ENCODE measurements around the gene C2CD5. TPM values are rescaled to one million over a fixed set of nuclear protein-coding genes. Genes with fewer than 3 reads are reported as not detected.

C2CD5 gene
- total RNA-seq, 1 donor from 2014 or later: 43.6 TPM

GRCh38 chr12:22431693-22432251 lies 112.6 kb downstream of the C2CD5 start:
- intact Hi-C loops (cut with micrococcal nuclease): no loop called here

GRCh38 chr12:22416801-22417200 lies 127.5 kb downstream of the C2CD5 start:
- intact Hi-C loops (cut with micrococcal nuclease): no loop called here

GRCh38 chr12:22415342-22416309 lies 128.7 kb downstream of the C2CD5 start:
- intact Hi-C loops (cut with micrococcal nuclease): no loop called here

- intact Hi-C loops (cut with micrococcal nuclease): no loop called here
Measured at GRCh38 chr12:22414742-22415141, 129.6 kb downstream of the C2CD5 start.

- intact Hi-C loops (cut with micrococcal nuclease): no loop called here
Measured at GRCh38 chr12:22413592-22413991, 130.8 kb downstream of the C2CD5 start.

GRCh38 chr12:22412581-22412980 lies 131.8 kb downstream of the C2CD5 start:
- intact Hi-C loops (cut with micrococcal nuclease): no loop called here

- intact Hi-C loops (cut with micrococcal nuclease): no loop called here
Measured at GRCh38 chr12:22410486-22410885, 133.9 kb downstream of the C2CD5 start.

GRCh38 chr12:22409377-22410164 lies 134.8 kb downstream of the C2CD5 start:
- intact Hi-C loops (cut with micrococcal nuclease): loop anchor here (1.0 kb wide), 4 partner anchors 13 to 308 kb away; no protein-coding TSS in a partner anchor

GRCh38 chr12:22408610-22409376 lies 135.5 kb downstream of the C2CD5 start:
- intact Hi-C loops (cut with micrococcal nuclease): loop anchor here (1.0 kb wide), 4 partner anchors 12 to 307 kb away; no protein-coding TSS in a partner anchor

GRCh38 chr12:22407397-22407796 lies 136.9 kb downstream of the C2CD5 start:
- intact Hi-C loops (cut with micrococcal nuclease): no loop called here

- intact Hi-C loops (cut with micrococcal nuclease): no loop called here
Measured at GRCh38 chr12:22406627-22407026, 137.7 kb downstream of the C2CD5 start.

GRCh38 chr12:22399464-22400180 lies 144.7 kb downstream of the C2CD5 start:
- intact Hi-C loops (cut with micrococcal nuclease): no loop called here

Other genes with a start within 250 kb of the C2CD5 start
- gene ST8SIA1, start 209.8 kb downstream of the C2CD5 start, total RNA-seq: 0.86 and 0.95 TPM in 2 replicates
- 82.3 and 93.2 TPM in 2 replicates for gene ETNK1, start 80.6 kb upstream of the C2CD5 start, total RNA-seq

Measured in T-helper 1 cell treated with Interleukin-12 subunit alpha and Interleukin-12 subunit beta and Interleukin-4 antibody, amounts not matched to agents 30 ng/mL and 1 ng/mL, for 36 hours (primary cell).